HEK293 (cell line): ENCODE results near the gene ITGA4.

Experiments
- BCL11B ChIP-seq: fragments of 450-650 bp; formaldehyde crosslinking; IDR thresholded peaks from 2 replicates; pipeline ENCODE4 v1.5.1; 2016; ENCODE audit warnings: low read depth, missing biosample characterization, missing genetic modification characterization
- IKZF3 ChIP-seq: fragments of 450-650 bp; IDR thresholded peaks from 2 replicates; pipeline ENCODE4 v1.5.0; 2018; ENCODE audit warnings: missing biosample characterization, mild to moderate bottlenecking, missing genetic modification characterization, moderate library complexity
- KLF7 ChIP-seq: fragments of 450-650 bp; formaldehyde crosslinking; IDR thresholded peaks from 2 replicates; pipeline ENCODE4 v1.5.1; 2016; ENCODE audit warnings: missing biosample characterization, missing genetic modification characterization, borderline replicate concordance
- KLF8 ChIP-seq: fragments of 450-650 bp; formaldehyde crosslinking; IDR thresholded peaks from 2 replicates; pipeline ENCODE4 v1.5.1; 2016; ENCODE audit warnings: missing biosample characterization, missing genetic modification characterization
- SP7 ChIP-seq: fragments of 450-650 bp; formaldehyde crosslinking; IDR thresholded peaks from 2 replicates; pipeline ENCODE4 v1.5.1; 2016; ENCODE audit warnings: missing biosample characterization, missing genetic modification characterization
- TRIM28 ChIP-seq: IDR thresholded peaks from 2 replicates; pipeline ENCODE4 v1.6.1; 2011; ENCODE audit warnings: low read length, control low read depth, borderline replicate concordance
- WT1 ChIP-seq: fragments of 450-650 bp; formaldehyde crosslinking; IDR thresholded peaks from 2 replicates; pipeline ENCODE4 v1.5.1; 2016; ENCODE audit warnings: missing biosample characterization, missing genetic modification characterization
- ZBTB21 ChIP-seq: fragments of 450-650 bp; formaldehyde crosslinking; IDR thresholded peaks from 2 replicates; pipeline ENCODE4 v1.5.1; 2017; ENCODE audit warnings: missing biosample characterization, missing genetic modification characterization
- ZFP3 ChIP-seq: fragments of 450-650 bp; formaldehyde crosslinking; IDR thresholded peaks from 2 replicates; pipeline ENCODE4 v1.5.1; 2016; ENCODE audit warnings: low read depth, missing biosample characterization, missing genetic modification characterization
- ZNF112 ChIP-seq: fragments of 450-650 bp; formaldehyde crosslinking; IDR thresholded peaks from 2 replicates; pipeline ENCODE4 v1.5.0; 2017; ENCODE audit warnings: missing biosample characterization, missing genetic modification characterization
- ZNF155 ChIP-seq: fragments of 450-650 bp; formaldehyde crosslinking; IDR thresholded peaks from 2 replicates; pipeline ENCODE4 v1.5.1; 2016; ENCODE audit warnings: missing biosample characterization, missing genetic modification characterization
- ZNF174 ChIP-seq: fragments of 450-650 bp; formaldehyde crosslinking; IDR thresholded peaks from 2 replicates; pipeline ENCODE4 v1.5.0; 2017; ENCODE audit warnings: missing biosample characterization, mild to moderate bottlenecking, missing genetic modification characterization
- ZNF184 ChIP-seq: fragments of 450-650 bp; IDR thresholded peaks from 2 replicates; pipeline ENCODE4 v1.5.1; 2018; ENCODE audit warnings: missing biosample characterization, mild to moderate bottlenecking, missing genetic modification characterization
- ZNF24 ChIP-seq: fragments of 450-650 bp; formaldehyde crosslinking; IDR thresholded peaks from 2 replicates; pipeline ENCODE4 v1.5.1; 2016; ENCODE audit warnings: missing biosample characterization, missing genetic modification characterization
- ZNF324 ChIP-seq: fragments of 450-650 bp; formaldehyde crosslinking; IDR thresholded peaks from 2 replicates; pipeline ENCODE4 v1.5.1; 2016; ENCODE audit warnings: missing biosample characterization, missing genetic modification characterization
- ZNF350 ChIP-seq: fragments of 450-650 bp; formaldehyde crosslinking; IDR thresholded peaks from 2 replicates; pipeline ENCODE4 v1.5.0; 2017; ENCODE audit warnings: missing biosample characterization, mild to moderate bottlenecking, missing genetic modification characterization
- ZNF391 ChIP-seq: fragments of 450-650 bp; formaldehyde crosslinking; IDR thresholded peaks from 2 replicates; pipeline ENCODE4 v1.5.1; 2016; ENCODE audit warnings: low read depth, missing biosample characterization, missing genetic modification characterization, borderline replicate concordance
- ZNF501 ChIP-seq: fragments of 450-650 bp; formaldehyde crosslinking; IDR thresholded peaks from 2 replicates; pipeline ENCODE4 v1.5.1; 2016; ENCODE audit warnings: missing biosample characterization, missing genetic modification characterization
- ZNF514 ChIP-seq: fragments of 450-650 bp; formaldehyde crosslinking; IDR thresholded peaks from 2 replicates; pipeline ENCODE4 v1.5.1; 2016; ENCODE audit warnings: missing biosample characterization, missing genetic modification characterization
- ZNF521 ChIP-seq: fragments of 450-650 bp; formaldehyde crosslinking; IDR thresholded peaks from 2 replicates; pipeline ENCODE4 v1.5.1; 2017; ENCODE audit warnings: missing biosample characterization, mild to moderate bottlenecking, missing genetic modification characterization
- ZNF530 ChIP-seq: fragments of 450-650 bp; formaldehyde crosslinking; IDR thresholded peaks from 2 replicates; pipeline ENCODE4 v1.5.1; 2016; ENCODE audit warnings: low read depth, missing biosample characterization, missing genetic modification characterization
- ZNF548 ChIP-seq: fragments of 450-650 bp; formaldehyde crosslinking; IDR thresholded peaks from 2 replicates; pipeline ENCODE4 v1.5.1; 2016; ENCODE audit warnings: missing biosample characterization, missing genetic modification characterization
- ZNF560 ChIP-seq: fragments of 450-650 bp; formaldehyde crosslinking; IDR thresholded peaks from 2 replicates; pipeline ENCODE4 v1.5.1; 2017; ENCODE audit warnings: missing biosample characterization, missing genetic modification characterization, borderline replicate concordance
- ZNF621 ChIP-seq: fragments of 450-650 bp; formaldehyde crosslinking; IDR thresholded peaks from 2 replicates; pipeline ENCODE4 v1.5.1; 2017; ENCODE audit warnings: missing biosample characterization, missing genetic modification characterization
- ZNF629 ChIP-seq: fragments of 450-650 bp; formaldehyde crosslinking; IDR thresholded peaks from 2 replicates; pipeline ENCODE4 v1.5.1; 2017; ENCODE audit warnings: missing biosample characterization, missing genetic modification characterization
- ZNF660 ChIP-seq: fragments of 450-650 bp; IDR thresholded peaks from 2 replicates; pipeline ENCODE4 v1.5.1; 2018; ENCODE audit warnings: missing biosample characterization, mild to moderate bottlenecking, missing genetic modification characterization
- ZNF707 ChIP-seq: fragments of 450-650 bp; formaldehyde crosslinking; IDR thresholded peaks from 2 replicates; pipeline ENCODE4 v1.5.1; 2016; ENCODE audit warnings: missing biosample characterization, missing genetic modification characterization
- ZNF76 ChIP-seq: fragments of 450-650 bp; formaldehyde crosslinking; IDR thresholded peaks from 2 replicates; pipeline ENCODE4; 2016; ENCODE audit warnings: low read depth, missing biosample characterization, missing genetic modification characterization, borderline replicate concordance
- ZNF830 ChIP-seq: fragments of 450-650 bp; IDR thresholded peaks from 2 replicates; pipeline ENCODE4 v1.5.0; 2018; ENCODE audit warnings: missing biosample characterization, missing genetic modification characterization, low read depth, mild to moderate bottlenecking, moderate library complexity
- TF ChIP-seq, protein P1 (sequence below): fragments of 450-650 bp; formaldehyde crosslinking; IDR thresholded peaks from 2 replicates; pipeline ENCODE4 v1.5.1; 2016; ENCODE audit warnings: missing biosample characterization, missing genetic modification characterization
- TF ChIP-seq, protein P2 (sequence below): fragments of 450-650 bp; formaldehyde crosslinking; IDR thresholded peaks from 2 replicates; pipeline ENCODE4 v1.5.1; 2016; ENCODE audit warnings: missing biosample characterization, missing genetic modification characterization, low read depth
- TF ChIP-seq, protein P3 (sequence below): fragments of 450-650 bp; formaldehyde crosslinking; IDR thresholded peaks from 2 replicates; pipeline ENCODE4 v1.5.1; 2016; ENCODE audit warnings: missing biosample characterization, missing genetic modification characterization
- TF ChIP-seq, protein P4 (sequence below): fragments of 450-650 bp; formaldehyde crosslinking; IDR thresholded peaks from 2 replicates; pipeline ENCODE4 v1.5.1; 2017; ENCODE audit warnings: missing biosample characterization, missing genetic modification characterization
- TF ChIP-seq, protein P5 (sequence below): fragments of 450-650 bp; formaldehyde crosslinking; IDR thresholded peaks from 2 replicates; pipeline ENCODE4 v1.5.1; 2016; ENCODE audit warnings: missing biosample characterization, missing genetic modification characterization

Gene ITGA4

DNA sequence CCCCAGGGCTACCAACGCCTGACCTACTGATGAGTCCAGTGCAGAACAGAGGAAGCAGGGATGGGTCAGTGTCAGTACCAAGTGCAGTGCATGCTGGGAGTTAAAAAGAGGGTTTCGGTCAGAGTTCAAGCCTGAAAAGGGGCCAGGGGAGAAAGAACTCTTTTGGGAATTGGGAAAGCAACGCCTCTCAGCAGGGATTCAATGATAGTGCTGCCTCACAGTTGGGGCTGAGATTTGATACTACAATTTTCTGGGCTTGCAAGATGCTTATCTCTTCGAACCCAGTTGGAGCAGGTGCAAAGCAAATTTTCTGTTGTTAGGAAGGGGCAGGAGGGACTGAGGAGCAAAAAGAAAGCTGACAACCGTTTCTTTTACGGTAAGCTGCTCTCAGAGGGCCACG lies 117.1 kb downstream of the ITGA4 start (continued):
- TF ChIP-seq, protein P1, sequence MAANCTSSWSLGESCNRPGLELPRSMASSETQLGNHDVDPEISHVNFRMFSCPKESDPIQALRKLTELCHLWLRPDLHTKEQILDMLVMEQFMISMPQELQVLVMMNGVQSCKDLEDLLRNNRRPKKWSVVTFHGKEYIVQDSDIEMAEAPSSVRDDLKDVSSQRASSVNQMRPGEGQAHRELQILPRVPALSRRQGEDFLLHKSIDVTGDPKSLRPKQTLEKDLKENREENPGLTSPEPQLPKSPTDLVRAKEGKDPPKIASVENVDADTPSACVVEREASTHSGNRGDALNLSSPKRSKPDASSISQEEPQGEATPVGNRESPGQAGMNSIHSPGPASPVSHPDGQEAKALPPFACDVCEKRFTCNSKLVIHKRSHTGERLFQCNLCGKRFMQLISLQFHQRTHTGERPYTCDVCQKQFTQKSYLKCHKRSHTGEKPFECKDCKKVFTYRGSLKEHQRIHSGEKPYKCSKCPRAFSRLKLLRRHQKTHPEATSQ: no peak
- TF ChIP-seq ZFP3 (tag by site-specific recombination): no peak
- 0 out of 2 replicates have a peak, but pooled peaks have one; percentile 17 for TF ChIP-seq ZNF629
- peak; percentile 23; the same call in 1 of the 2 replicates for TF ChIP-seq WT1 (tag by site-specific recombination)
- TF ChIP-seq ZNF501 (tag by site-specific recombination): peak; percentile 44; the same call in 1 of the 2 replicates
- no peak for TF ChIP-seq ZNF350 (tag by site-specific recombination)
- TF ChIP-seq ZNF174: no peak
- no peak for TF ChIP-seq ZNF830
- TF ChIP-seq, protein P2, sequence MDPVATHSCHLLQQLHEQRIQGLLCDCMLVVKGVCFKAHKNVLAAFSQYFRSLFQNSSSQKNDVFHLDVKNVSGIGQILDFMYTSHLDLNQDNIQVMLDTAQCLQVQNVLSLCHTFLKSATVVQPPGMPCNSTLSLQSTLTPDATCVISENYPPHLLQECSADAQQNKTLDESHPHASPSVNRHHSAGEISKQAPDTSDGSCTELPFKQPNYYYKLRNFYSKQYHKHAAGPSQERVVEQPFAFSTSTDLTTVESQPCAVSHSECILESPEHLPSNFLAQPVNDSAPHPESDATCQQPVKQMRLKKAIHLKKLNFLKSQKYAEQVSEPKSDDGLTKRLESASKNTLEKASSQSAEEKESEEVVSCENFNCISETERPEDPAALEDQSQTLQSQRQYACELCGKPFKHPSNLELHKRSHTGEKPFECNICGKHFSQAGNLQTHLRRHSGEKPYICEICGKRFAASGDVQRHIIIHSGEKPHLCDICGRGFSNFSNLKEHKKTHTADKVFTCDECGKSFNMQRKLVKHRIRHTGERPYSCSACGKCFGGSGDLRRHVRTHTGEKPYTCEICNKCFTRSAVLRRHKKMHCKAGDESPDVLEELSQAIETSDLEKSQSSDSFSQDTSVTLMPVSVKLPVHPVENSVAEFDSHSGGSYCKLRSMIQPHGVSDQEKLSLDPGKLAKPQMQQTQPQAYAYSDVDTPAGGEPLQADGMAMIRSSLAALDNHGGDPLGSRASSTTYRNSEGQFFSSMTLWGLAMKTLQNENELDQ: no peak
- TF ChIP-seq ZNF112 (tag by site-specific recombination): no peak
- no peak for TF ChIP-seq ZNF514
- TF ChIP-seq, protein P3, sequence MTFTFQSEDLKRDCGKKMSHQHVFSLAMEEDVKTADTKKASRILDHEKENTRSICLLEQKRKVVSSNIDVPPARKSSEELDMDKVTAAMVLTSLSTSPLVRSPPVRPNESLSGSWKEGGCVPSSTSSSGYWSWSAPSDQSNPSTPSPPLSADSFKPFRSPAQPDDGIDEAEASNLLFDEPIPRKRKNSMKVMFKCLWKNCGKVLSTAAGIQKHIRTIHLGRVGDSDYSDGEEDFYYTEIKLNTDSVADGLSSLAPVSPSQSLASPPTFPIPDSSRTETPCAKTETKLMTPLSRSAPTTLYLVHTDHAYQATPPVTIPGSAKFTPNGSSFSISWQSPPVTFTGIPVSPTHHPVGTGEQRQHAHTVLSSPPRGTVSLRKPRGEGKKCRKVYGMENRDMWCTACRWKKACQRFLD: no peak
- TF ChIP-seq ZNF521: no peak
- peak; percentile 66; the same call in 1 of the 2 replicates for TF ChIP-seq BCL11B (tag by site-specific recombination)
- 0 out of 2 replicates have a peak, but pooled peaks have one; percentile 40 for TF ChIP-seq ZNF660 (tag by site-specific recombination)
- TF ChIP-seq ZNF548: no peak
- TF ChIP-seq KLF8 (tag by site-specific recombination): 0 out of 2 replicates have a peak, but pooled peaks have one; percentile 45
- TF ChIP-seq ZNF621: no peak
- TF ChIP-seq, protein P4, sequence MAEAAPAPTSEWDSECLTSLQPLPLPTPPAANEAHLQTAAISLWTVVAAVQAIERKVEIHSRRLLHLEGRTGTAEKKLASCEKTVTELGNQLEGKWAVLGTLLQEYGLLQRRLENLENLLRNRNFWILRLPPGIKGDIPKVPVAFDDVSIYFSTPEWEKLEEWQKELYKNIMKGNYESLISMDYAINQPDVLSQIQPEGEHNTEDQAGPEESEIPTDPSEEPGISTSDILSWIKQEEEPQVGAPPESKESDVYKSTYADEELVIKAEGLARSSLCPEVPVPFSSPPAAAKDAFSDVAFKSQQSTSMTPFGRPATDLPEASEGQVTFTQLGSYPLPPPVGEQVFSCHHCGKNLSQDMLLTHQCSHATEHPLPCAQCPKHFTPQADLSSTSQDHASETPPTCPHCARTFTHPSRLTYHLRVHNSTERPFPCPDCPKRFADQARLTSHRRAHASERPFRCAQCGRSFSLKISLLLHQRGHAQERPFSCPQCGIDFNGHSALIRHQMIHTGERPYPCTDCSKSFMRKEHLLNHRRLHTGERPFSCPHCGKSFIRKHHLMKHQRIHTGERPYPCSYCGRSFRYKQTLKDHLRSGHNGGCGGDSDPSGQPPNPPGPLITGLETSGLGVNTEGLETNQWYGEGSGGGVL (tag by site-specific recombination): peak; percentile 20; the same call in 1 of the 2 replicates
- peak; percentile 59; the same call in 1 of the 2 replicates for TF ChIP-seq TRIM28
- TF ChIP-seq SP7 (tag by site-specific recombination): peak; percentile 99
- no peak for TF ChIP-seq ZNF560 (tag by site-specific recombination)
- TF ChIP-seq, protein P5, sequence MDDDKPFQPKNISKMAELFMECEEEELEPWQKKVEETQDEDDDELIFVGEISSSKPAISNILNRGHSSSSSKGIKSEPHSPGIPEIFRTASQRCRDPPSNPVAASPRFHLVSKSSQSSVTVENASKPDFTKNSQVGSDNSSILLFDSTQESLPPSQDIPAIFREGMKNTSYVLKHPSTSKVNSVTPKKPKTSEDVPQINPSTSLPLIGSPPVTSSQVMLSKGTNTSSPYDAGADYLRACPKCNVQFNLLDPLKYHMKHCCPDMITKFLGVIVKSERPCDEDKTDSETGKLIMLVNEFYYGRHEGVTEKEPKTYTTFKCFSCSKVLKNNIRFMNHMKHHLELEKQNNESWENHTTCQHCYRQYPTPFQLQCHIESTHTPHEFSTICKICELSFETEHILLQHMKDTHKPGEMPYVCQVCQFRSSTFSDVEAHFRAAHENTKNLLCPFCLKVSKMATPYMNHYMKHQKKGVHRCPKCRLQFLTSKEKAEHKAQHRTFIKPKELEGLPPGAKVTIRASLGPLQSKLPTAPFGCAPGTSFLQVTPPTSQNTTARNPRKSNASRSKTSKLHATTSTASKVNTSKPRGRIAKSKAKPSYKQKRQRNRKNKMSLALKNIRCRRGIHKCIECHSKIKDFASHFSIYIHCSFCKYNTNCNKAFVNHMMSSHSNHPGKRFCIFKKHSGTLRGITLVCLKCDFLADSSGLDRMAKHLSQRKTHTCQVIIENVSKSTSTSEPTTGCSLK: no peak
- peak; percentile 57 for TF ChIP-seq ZNF76
- TF ChIP-seq ZNF707: no peak
- TF ChIP-seq ZBTB21: 0 out of 2 replicates have a peak, but pooled peaks have one; percentile 16
- no peak for TF ChIP-seq ZNF324 (tag by site-specific recombination)
- TF ChIP-seq ZNF155: no peak
- TF ChIP-seq ZNF184 (tag by site-specific recombination): no peak
- TF ChIP-seq IKZF3 (tag by site-specific recombination): peak; percentile 78
- no peak for TF ChIP-seq ZNF391 (tag by site-specific recombination)
- peak; percentile 72; the same call in 1 of the 2 replicates for TF ChIP-seq ZNF24 (tag by site-specific recombination)
- TF ChIP-seq KLF7 (tag by site-specific recombination): no peak
- TF ChIP-seq ZNF530 (tag by site-specific recombination): no peak
